Daoy (cell line): ENCODE data around the gene PTPN4. TPM values are rescaled to one million over a fixed set of nuclear protein-coding genes. Genes with fewer than 3 reads are reported as not detected.

Source experiments
- DNase-seq: peaks from one replicate; pipeline ENCODE4 v3.0.0-alpha.2; 2015; ENCODE audit warnings: low read depth
- total RNA-seq: library from RNA; depleted of rRNA; stranded (reverse); fragments of >200 nt; shearing (Covaris generic); gene quantifications from 2 replicates; pipeline ENCODE4 v1.2.3, GENCODE V29; 2014

Gene PTPN4
- total RNA-seq, 1 experiment from 2014 or later: 5.6 TPM

GRCh38 chr2:119731983-119732382 lies 27.7 kb upstream of the PTPN4 start:
- DNase-seq: no peak

- DNase-seq: no peak
Measured at GRCh38 chr2:119732601-119733164, 27.0 kb upstream of the PTPN4 start.

- no peak for DNase-seq
Measured at GRCh38 chr2:119734047-119734446, 25.7 kb upstream of the PTPN4 start.

- DNase-seq: no peak
Measured at GRCh38 chr2:119735565-119735964, 24.2 kb upstream of the PTPN4 start.

DNA sequence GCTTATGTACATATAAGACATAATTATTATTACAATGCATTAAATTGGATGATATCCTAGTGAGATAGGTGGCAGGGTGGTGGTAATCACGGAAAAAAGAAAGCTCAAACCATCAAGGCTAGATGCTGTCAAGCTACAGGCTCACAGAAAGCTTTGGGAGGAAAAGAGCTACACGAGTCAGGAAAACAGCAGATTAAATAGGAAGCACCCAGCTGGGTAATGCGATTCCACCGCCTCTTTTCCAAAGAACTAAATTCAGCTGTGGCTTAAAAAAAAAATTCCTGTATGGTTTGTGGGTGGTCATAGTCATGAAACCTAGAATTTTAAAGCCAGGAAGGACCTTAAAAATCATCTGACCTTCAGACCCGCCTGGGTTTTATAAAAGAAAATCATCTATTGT lies 23.7 kb upstream of the PTPN4 start:
- no peak for DNase-seq

DNA sequence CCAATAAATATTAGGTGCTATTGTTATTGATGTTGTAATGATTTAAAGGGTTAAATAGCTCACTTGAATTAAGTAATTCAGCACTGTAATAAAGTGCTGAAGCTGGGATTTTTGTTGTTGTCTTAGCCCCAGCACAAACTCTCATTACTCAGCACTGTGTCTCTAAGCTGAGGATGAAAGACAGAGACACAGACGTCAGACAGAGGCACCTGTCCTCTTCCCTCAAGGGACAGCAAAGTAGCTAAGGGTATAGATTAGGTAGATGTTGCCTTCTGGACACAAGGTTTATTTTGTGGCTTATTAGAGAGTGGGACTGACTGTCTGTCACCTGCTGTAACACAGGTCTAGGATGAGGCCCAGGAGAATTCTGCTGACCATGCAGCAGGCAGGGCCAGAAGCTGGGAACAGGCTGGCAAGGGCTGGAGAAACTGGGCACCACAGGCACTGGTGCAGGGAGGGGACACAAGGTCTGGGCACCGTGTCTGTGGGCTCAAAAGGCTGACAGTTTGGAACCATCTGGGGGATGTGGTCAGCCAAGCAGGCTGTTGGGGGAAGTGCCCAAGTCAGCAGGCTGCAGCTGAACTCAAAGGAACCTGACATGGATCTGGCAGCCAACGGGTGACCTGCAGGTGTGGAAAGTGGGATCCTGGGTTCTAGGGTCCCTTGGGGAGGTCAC lies 20.0 kb upstream of the PTPN4 start:
- no peak for DNase-seq

DNA sequence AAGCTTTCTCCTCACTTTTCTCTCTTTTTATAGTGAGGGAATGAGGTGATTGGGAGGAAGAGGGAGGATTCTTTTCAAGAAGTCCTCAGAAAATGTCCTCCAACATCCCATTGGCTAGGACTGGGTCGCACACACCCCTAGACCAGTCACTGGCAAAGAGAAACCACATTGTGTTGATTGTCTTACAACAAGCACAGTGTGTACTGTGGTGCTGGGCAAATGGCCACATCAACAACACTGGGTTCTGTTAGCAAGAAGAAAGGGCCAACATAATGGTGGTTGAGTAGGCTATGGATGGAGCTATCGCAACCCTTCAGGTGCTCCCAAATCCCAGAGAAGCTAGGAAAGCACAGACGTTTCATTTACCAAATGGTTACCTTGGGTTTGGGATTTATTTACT lies 18.7 kb upstream of the PTPN4 start:
- no peak for DNase-seq

DNA sequence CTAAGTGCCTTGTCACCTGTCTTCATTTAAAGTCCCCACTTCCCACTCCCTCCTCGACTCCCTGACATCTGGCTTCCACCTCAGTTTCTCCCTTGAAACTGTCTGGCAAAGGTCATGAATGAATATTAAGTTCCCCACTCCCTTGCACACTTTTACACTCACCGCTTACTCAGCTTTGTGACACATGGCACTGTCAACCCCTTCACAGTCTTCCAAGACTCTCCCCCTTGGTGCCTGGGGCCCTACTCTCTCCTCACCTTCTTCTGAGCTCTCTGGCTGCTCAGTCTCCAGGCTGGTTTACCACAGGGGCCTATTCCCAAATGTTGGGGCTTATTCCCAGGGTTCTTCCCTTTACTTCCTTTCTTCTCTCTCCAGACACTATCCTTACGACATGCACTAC lies 17.9 kb upstream of the PTPN4 start:
- no peak for DNase-seq

DNA sequence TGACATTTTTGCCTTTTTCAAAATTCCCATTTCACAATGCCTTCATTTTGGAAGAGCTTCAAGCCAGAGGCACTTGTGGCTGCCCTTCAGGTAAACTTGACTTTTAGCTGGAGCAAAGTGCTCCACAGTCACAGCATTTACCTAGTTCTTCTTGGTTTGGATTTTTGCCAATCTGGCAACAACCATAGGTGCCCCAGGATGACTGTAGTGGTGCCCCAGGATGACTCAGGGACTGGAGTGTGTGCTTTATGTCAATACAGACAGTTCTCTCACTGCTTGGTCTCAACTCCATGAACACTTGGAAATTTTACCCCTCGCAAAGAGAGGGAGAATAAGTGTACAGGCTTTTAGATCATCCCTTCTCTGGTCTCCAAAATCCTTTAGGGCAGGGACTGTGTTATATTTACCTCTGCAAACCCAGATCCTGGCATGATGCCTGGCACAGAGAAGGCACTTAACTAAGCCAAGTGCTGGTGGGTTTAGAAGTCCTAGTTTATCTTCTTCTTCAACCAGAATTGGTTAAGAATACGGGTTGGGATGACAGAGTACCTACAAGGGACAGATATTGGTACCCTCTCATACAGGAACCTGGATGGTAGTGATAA lies 15.3 kb upstream of the PTPN4 start:
- peak; percentile 83 for DNase-seq

DNA sequence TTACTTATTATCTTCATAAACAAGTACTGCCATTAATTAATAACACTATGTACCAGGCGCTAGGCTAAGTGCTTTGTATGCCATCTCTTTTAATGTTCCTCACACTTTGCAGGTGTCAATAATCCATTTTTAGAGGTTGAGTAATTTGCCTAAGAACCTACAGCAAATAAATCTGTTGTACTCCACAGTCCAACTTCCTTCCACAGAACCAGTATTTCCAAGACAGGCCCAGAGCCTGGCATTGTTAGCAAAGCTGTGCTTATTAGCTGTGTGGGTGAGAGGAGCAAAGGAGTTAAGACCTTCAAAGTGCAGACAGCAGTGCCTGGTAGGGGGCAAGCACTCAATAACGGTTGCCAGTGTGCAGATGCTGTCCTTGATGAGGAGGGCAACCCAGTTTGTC lies 14.2 kb upstream of the PTPN4 start:
- no peak for DNase-seq

DNA sequence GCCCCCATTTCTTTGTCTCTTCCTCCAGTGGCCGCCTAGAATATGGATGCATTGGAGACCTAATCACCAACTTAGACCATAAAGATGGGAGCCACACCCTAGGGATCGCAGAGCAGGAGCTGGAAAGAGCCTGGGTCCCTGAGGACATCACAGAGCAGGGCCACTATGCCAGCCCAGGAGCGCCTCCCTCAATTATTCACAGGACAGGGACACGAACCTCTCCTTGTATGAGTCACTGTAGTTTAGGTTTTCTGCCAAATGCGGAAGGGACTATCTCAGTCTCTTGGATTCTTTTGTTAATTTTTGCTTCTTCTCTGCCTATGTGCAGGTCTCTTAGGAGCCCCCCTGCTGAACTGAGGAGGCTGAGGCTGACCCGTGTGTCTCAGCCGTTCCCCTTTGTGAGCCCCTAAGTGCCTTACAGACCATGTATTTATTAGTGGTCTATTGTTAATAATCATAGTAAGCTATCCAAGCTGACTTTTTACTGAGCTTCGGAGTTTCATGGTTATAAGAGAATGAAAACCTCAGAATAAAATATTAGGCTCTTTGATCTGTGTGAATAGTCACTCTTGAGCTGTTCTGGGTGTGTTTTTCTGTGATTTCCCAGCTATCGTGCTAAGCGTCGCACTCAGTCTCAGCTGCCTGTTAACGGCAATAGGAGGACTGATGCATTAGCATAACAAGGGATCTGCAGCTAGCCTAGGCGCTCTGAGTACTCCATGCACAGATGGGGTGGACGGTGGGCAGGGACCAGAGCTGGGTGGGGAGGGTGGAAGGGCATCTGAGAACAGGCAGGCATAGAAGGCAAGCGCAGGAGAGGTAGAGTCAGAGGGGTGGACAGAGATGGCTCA lies 12.7 kb upstream of the PTPN4 start:
- DNase-seq: peak; percentile 21

DNA sequence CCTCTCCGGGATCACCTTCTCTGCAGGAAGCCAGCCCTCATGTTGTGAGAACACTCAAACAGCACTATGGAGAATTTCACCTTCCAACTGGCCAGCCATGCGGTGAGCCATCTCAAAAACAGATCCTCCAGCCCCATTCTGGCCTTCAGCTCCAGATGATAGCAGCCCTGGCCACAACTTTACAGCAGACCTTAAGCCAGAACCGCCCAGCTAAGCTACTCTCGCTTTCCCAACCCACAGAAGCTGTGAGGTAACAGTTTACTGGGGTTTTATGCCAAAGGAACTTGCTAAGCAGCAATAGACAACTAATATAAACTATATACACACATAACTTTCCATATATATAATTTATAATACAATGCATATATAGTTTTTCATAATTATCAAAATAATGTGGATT lies 11.6 kb upstream of the PTPN4 start:
- DNase-seq: no peak

- DNase-seq: peak; percentile 31
Measured at GRCh38 chr2:119749477-119750012, 10.2 kb upstream of the PTPN4 start.

- no peak for DNase-seq
Measured at GRCh38 chr2:119751706-119752105, 8.0 kb upstream of the PTPN4 start.

DNA sequence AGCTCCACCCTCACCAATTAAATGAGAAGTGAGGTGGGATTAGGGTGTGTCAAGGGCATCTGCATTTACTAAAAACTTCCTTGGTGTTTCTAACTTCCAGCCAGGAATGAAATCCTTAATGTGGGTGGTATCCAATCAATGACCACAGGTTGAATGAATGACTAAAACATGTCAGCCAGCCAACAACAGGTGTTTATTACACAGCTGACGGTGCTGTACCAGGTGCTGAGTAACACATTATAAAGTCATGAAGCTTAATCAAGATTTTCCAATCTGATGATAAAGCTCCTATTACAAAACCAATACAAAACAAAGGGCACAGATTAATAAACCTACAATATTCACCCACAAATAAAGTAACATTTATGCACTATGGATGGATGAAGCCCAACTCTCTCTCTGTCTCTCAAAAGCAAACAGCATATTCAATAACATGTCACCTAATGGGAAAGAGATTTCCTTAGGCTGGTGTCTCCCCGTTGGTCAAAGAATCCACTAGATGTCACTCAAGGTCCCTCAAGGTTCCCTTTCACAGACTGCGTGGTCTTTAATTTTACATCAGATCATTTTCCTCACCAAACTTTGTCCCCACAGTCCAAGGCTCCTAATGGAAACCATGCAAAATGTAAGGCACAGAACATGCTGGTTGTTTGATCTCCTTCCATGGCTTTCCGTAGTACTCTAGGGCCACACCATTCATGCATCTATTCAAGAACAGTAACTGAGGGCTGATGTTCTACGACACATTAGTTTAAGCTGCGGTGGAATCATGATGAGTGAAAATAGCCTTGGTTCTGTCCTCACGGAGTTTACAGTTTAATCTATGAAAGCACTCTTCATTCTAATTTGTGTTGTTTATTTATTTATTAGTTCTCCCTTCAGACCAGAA lies 6.4 kb upstream of the PTPN4 start:
- DNase-seq: peak; percentile 46

DNA sequence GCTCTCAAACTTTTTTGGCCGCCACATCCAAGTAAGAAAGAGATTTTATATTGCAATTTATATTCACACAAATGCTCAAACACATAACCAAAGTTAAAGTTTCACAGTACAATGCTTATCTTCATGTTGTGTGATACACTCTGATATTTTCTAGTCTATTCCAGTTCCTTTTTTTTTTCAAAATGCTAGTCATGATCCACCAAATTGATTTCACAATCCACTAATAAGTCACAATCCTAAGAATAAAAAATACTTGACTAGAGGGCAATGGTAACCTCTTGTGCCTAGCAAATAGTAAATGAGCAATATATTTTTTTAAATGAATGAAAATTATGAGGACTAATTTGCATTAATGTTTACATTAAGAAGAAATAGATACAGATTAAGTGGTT lies 5.8 kb upstream of the PTPN4 start:
- no peak for DNase-seq

GRCh38 chr2:119755906-119756305 lies 3.8 kb upstream of the PTPN4 start:
- no peak for DNase-seq

- peak; percentile 51 for DNase-seq
Measured at GRCh38 chr2:119756837-119757236, 2.9 kb upstream of the PTPN4 start.

DNA sequence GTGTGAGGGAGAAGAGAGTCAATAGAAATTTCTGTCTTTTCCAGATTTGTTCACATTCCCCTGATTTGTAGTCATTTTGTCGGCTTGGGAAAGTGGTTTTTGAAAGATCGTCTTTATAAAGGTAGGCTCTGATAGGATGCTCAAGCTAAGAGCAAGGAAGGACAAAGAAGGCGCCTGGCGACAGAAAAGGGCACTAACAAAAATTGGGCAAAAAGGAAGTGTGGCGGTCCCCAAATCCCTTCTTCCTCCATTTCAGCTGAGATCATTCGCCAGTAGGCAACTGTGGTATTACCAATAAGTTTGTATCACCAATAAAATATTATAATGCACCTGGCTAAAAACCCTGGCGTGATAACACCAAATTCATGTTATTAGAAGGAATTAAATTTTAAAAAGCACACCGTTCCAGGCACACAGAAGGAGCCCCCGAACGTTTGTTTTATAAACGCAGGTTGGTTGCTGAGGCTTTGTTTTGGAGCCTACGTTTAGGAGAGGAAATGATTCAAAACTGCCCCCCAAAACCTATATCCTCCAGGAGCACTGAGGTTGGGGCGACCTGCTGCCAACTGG lies 756 bp upstream of the PTPN4 start:
- DNase-seq: no peak

- no peak for DNase-seq
Measured at GRCh38 chr2:119760237-119760955, 674 bp downstream of the PTPN4 start.
